GM18502 (cell line): ENCODE data around the gene DEPP1.

Experiments used
- ATAC-seq: cut with Tn5 transposase; IDR thresholded peaks from one replicate; pipeline ENCODE4 v1.9.1; 2021; ENCODE audit warnings: mild to moderate bottlenecking; ENCODE audit not compliant: unreplicated experiment, poor library complexity

The DEPP1 gene

DNA sequence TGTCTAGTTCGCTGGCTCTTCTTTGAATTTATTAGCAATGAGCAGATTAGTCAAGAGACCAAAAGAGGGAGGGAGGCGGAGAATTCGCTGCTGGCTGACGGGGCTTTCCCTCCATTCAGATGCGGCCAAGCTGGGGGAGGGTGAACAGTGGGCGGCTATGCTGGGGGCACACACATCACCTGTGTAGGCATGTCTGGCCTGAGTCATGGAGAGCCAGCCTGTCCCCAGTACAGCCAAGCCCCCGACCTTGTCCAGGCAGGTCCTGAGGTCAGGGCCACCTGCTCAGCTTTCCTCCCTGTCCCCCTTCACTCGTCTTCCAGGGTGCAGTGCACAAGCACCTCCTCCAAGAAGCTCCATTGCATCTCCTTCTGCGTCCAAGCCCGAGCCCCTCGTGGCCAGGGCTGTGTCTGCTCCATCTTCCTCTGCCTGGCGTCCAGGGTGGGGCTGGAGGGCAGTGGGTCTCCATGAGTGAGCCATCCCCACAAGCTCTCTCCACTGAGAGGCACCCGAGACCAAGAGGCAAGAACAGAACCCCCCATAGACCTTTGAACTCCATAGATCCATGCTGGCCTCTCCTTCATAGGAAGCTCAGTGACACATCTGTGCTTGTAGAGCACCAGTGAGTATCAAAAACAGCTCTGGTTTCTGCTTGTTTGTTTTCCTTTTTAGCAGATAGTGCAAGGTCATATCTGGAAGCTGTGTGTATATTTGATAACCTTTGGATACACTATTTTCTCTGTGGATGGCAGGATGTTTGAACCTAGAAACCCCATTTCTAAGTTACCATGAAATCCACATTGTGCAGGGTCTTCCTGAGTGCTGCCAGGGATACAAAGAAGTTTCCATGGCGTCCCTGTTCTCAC, 1.9 kb upstream of the DEPP1 start:
- peak; percentile 33 for ATAC-seq

DNA sequence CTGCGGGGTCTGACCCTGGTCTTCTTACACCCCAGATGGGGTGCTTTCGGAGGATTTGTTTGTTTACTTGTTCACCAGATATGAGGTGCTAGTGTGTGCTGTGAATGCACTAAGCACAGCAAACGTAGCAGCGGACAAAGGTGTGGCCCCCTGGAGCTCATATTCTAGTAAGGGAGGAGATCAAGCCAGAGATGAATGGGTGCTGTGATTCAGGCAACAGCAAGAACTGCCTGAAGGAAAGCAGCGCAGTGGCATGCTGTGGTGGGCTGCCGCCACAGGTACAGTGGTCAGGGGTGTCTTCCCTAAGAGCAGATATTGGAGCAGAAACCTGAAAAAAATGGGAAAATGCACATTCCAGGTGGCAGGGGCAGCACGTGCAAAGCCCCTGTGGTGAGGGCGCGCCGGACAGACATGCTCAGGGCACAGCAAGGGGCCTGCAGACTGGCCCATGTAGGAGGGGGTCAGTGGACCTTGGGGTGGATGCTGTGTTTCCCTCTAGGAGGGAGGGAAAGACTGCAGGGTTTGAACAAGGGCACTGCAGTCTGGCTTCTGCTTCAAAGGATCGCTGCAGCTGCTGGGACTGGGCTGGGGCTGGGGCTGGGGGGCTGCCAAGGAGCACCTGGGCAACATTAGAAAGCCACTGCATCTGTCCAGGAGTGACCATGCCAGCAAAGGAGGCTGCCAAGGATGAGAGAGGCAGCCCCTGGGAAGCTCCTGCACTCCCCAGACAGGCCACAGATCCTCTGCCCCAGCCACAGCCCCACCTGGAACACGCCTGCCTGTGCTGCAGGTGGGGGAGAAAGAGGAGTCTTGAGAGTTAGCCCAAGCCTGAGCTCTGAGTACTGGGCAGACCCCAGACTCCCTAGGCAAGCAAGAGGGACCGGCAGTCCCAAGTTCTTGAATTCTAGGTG, 927 bp upstream of the DEPP1 start:
- ATAC-seq, result no peak

- ATAC-seq, result no peak
These were observed 418 bp downstream of the DEPP1 start for GRCh38 chr10:44978213-44978569.

DNA sequence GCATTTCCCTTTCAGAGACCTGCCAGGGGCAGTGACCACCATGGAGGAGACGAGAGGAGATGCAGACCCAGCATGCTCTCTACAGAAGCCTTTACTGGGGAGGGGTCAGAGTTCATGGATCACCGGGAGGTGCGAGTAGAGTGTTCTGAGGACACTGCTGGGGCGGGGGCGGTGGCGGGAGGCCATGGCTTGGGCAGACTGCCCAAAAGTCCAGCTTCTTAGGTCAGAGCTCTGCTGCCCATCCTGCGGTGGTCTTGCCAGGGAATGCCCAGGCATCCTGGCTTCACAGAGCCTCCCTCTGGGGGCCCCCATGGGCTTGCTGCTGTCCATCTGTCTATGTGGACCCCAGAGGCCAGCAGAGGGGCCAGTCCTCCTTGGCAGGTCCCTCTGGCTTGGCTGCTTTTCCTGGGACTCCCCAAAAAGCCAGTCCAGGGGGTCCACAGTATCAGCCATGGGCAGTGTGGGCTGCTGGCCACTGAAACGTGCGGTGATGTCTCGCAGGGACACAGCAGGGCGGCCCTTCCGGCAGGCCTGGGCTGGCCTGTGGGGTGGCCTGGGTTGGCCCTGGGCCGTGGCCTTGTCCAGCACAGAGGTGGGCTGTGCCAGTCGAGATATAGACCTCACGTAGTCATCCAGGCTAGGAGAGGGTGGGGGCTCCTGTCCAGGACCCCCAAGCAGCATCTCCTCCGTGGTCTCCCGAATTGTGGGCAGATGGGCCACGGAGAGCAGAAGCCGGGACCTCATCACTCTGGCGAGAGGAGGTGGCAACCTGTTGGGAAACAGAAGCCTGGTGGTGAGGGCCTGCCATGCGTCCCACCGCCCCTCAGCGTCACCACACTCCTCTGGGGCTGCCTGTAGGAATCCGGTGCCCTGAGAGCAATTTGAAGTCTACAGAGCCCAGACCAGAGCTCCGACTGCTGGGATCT, 1.1 kb downstream of the DEPP1 start:
- ATAC-seq, result no peak

DNA sequence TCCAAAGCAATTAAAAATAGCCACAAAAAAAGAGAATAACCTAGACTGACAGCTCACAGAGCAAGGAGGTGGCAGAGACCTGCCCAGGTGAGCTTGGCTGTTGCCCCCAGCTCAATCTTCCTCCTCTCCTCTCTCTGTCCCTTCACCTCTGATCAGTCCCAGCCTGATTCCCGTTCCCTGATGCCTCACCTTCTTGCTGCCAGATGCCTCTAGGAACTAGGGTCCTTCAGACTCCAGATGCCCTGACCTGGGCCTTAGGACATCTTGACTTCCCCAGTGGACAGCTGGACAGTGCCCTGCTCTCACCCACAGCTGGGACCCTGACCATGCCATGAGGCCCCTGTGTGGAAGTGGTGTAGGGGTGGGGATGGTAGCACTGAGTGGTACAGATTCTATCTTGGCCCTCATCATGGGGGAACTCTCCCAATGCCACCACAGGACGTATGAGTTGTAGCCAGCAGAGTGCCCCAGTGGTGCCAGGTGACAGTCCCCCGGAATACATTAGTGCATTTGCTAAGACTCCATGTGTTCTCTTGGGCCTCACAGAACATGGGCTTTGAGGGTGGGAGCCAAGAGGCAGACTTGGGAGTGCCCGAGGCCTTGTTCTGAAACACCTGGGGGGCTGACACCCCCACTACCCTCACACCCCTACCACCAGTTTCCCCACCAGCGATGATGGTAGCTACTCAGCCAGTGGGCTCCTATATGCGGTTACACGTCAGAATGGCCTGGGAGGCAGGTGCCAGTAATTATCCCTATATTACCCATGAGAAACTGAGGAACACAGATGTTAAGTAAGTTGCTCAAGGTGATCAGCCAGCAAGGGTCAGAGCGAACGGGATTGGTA, 2.0 kb downstream of the DEPP1 start:
- no peak for ATAC-seq

DNA sequence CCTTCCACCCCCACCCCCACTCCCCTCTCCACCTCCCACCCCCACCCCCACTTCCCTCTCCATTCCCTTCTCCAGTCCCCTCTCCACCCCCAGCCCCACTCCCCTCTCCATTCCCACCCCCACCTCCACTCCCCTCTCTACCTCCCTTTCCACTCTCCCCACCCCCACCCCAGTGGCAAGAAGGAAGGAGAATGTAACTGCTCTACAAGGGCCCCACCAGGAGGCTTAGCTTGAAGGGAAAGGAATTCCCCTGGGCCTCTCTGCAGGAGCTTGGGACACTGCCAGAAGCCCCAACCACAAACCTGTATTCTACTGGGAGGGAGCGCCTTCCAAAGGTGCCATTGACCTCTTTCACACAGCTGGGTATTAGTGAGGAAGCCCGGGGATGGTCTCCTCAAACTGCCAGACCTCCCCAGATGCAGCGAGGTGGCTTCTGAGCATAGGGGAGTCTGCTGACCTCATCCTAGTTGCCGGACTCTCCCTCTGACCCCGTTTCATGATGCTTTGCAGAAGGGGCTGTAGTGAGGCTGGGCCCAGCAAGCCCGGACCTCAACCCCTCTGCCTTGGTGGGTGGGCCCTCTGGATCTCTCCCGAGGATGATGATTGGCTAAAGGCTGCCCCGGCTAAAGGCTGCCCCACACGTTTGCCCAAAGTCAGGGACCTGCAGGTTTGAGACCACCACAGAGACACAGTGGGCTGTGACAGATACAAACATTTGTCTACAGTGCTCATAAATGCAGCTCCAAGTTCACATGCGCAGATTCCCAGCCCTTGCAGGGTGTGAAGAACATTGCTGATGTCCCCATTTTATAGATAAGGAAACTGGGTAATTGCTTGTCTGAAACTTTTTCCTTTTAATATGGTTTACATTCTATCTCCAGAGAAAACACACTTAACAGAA, 2.9 kb downstream of the DEPP1 start:
- no peak for ATAC-seq

- ATAC-seq, result peak; percentile 73
These were observed 3.8 kb downstream of the DEPP1 start for GRCh38 chr10:44974628-44975430.

- no peak for ATAC-seq
These were observed 4.5 kb downstream of the DEPP1 start for GRCh38 chr10:44974082-44974627.

- no peak for ATAC-seq
These were observed 5.1 kb downstream of the DEPP1 start for GRCh38 chr10:44973323-44974081.

GRCh38 chr10:44972874-44973306, 5.7 kb downstream of the DEPP1 start:
- ATAC-seq, result no peak

DNA sequence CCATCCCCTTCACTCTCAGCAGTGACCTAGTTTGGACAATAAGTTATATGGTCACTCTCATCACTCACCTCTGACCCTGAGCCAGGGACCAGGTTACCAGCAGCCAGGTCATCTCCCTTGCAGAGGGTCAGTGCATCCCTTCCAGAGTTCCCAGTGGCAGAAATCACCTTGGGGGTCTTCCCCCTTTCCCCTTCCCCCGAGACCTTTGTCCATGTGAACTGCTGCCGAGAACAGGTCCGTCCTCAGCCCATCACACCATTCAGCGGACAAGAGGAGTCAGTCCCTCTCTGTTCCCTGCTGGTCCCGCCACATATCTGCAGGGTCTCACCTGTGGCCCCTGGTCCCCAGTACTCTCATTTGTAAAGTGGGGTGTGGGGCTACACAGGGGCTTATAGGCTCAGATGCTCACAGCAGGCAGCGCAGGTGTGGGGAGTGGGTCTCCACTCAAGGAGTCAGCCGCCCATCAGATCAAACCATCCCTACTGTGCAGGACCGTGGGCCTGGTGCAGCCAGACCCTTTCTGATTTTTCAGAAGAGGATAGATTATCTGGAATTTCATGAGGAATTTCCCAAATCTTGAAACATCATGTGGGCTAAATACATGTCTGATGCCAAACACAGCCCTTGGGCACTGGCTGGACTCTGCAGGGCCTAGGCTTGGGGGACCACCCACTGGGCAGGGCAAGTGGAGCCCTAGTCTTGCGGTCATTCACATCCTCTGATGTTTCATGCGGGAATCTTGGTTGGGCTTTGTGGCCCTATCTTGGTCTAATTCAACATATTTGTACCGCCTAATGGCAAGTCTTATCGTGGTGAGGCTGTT, 6.5 kb downstream of the DEPP1 start:
- ATAC-seq, result no peak

GRCh38 chr10:44971434-44971833, 7.2 kb downstream of the DEPP1 start:
- no peak for ATAC-seq

GRCh38 chr10:44970812-44971395, 7.7 kb downstream of the DEPP1 start:
- no peak for ATAC-seq

DNA sequence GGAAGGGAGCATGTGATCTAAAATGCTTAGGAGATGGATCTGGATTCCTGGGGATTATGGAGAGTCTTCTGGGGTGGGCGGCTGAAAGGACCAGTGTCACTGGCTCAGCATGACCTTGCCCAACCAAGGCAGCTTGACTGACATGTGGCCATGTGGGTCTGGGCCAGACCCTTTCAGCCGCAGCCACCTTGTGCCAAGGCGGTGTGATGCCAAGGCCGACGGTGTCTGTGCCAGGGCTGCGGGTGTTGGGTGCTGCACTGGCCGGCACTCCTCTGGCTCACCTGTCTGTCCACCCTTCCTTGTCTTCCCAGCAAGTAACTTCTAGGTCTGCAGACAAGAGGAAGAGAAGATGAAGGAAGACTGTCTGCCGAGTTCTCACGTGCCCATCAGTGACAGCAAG, 8.8 kb downstream of the DEPP1 start:
- ATAC-seq, result no peak
